ENCODE results near the gene GAS2L2. TPM values are rescaled to one million over a fixed set of nuclear protein-coding genes. Genes with fewer than 3 reads are reported as not detected.

The GAS2L2 gene
- total RNA-seq, 1 donor from 2014 or later: not detected

GRCh38 chr17:35764123-35764991 is 11.3 kb upstream of the GAS2L2 start:
- Histone ChIP-seq H3K9ac (no peak overlapping the region), H3F3A (ENCODE audit: low read depth) (peaks cover 29% of the 10 kb centered on the region), H3K79me2 (ENCODE audit: low read depth) (no peaks in the 10 kb centered on the region), H3K4me2 (peak overlapping the region; percentile 74), H3K27ac (no peak overlapping the region), H3K4me1 (peaks cover 19% of the 10 kb centered on the region), H3K4me3 (peak overlapping the region; percentile 48), H3K9me3 (ENCODE audit: low read depth) (no peaks in the 10 kb centered on the region), H3K36me3 (no peaks in the 10 kb centered on the region), H3K27me3 (no peaks in the 10 kb centered on the region), H2AFZ (replicated peaks) (peak overlapping the region; percentile 91), H4K20me1 (ENCODE audit: low read depth) (no peaks in the 10 kb centered on the region)
- Mint-ChIP-seq H3K27ac (no peak overlapping the region), H3K27me3 (ENCODE audit: insufficient read depth, low read depth) (peaks cover 3% of the 10 kb centered on the region), H3K36me3 (no peaks in the 10 kb centered on the region), H3K4me3 (peak overlapping the region; percentile 88), H3K9me3 (no peaks in the 10 kb centered on the region), H3K4me1 (peaks cover 26% of the 10 kb centered on the region)
- TF ChIP-seq EZH2 (IDR thresholded peaks at IDR 0.05) (peak; percentile 40), EZH2phosphoT487 (IDR thresholded peaks at IDR 0.05) (no peak)
- TF ChIP-seq, protein P1, sequence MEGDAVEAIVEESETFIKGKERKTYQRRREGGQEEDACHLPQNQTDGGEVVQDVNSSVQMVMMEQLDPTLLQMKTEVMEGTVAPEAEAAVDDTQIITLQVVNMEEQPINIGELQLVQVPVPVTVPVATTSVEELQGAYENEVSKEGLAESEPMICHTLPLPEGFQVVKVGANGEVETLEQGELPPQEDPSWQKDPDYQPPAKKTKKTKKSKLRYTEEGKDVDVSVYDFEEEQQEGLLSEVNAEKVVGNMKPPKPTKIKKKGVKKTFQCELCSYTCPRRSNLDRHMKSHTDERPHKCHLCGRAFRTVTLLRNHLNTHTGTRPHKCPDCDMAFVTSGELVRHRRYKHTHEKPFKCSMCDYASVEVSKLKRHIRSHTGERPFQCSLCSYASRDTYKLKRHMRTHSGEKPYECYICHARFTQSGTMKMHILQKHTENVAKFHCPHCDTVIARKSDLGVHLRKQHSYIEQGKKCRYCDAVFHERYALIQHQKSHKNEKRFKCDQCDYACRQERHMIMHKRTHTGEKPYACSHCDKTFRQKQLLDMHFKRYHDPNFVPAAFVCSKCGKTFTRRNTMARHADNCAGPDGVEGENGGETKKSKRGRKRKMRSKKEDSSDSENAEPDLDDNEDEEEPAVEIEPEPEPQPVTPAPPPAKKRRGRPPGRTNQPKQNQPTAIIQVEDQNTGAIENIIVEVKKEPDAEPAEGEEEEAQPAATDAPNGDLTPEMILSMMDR (IDR thresholded peaks at IDR 0.05): peak; percentile 73
- peak; percentile 96 for DNase-seq (ENCODE audit: low spot score)

GRCh38 chr17:35763767-35764122 is 10.7 kb upstream of the GAS2L2 start:
- no peak overlapping the region for H3K27ac ChIP-seq
- Mint-ChIP-seq H3K9me3 (no peaks in the 10 kb centered on the region), H3K36me3 (no peaks in the 10 kb centered on the region), H3K27ac (peak overlapping the region; percentile 84), H3K4me1 (peaks cover 26% of the 10 kb centered on the region), H3K27me3 (ENCODE audit: insufficient read depth, low read depth) (peaks cover 3% of the 10 kb centered on the region), H3K4me3 (peak overlapping the region; percentile 85)
- no peak overlapping the region for H2AFZ ChIP-seq (replicated peaks)
- peak overlapping the region; percentile 48 for H3K4me3 ChIP-seq
- no peak overlapping the region for H3K4me2 ChIP-seq
- H3K9me3 ChIP-seq (ENCODE audit: low read depth): no peaks in the 10 kb centered on the region
- peaks cover 29% of the 10 kb centered on the region for H3F3A ChIP-seq (ENCODE audit: low read depth)
- H3K4me1 ChIP-seq: peaks cover 19% of the 10 kb centered on the region
- H4K20me1 ChIP-seq (ENCODE audit: low read depth): no peaks in the 10 kb centered on the region
- no peaks in the 10 kb centered on the region for H3K79me2 ChIP-seq (ENCODE audit: low read depth)
- H3K9ac ChIP-seq: no peak overlapping the region
- DNase-seq (ENCODE audit: low spot score): no peak
- H3K36me3 ChIP-seq: no peaks in the 10 kb centered on the region
- H3K27me3 ChIP-seq: no peaks in the 10 kb centered on the region
- no peak for TF ChIP-seq EZH2phosphoT487 (IDR thresholded peaks at IDR 0.05)
- TF ChIP-seq, protein P1 (IDR thresholded peaks at IDR 0.05): no peak
- TF ChIP-seq EZH2 (IDR thresholded peaks at IDR 0.05): no peak

DNA sequence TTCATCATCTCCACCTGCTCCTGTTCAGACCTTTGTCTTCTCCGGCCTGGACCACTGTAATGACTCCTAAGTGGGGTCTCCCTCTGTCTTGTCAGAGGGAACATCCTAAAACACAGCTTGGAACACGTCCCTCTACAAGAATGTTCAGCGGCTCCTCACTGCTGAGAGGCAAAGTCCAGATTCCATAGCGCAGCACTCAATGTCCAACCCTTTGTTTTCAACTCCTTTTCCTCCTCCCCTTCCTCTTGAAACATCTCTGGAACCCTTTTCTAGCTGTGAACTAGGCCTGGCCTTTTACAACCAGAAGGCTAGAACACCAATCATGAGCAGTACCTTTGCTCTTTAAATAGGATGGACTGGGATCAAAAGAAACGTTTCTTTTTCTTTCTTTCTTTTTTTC is 8.6 kb upstream of the GAS2L2 start:
- Histone ChIP-seq H3K9ac (no peak overlapping the region), H3K27me3 (no peaks in the 10 kb centered on the region), H3K36me3 (no peaks in the 10 kb centered on the region), H2AFZ (replicated peaks) (no peak overlapping the region), H3K4me3 (no peak overlapping the region), H3K79me2 (ENCODE audit: low read depth) (no peaks in the 10 kb centered on the region), H3K4me2 (no peak overlapping the region), H3K27ac (no peak overlapping the region), H3K9me3 (ENCODE audit: low read depth) (no peaks in the 10 kb centered on the region), H3K4me1 (peaks cover 19% of the 10 kb centered on the region), H4K20me1 (ENCODE audit: low read depth) (no peaks in the 10 kb centered on the region), H3F3A (ENCODE audit: low read depth) (peaks cover 29% of the 10 kb centered on the region)
- no peak for DNase-seq (ENCODE audit: low spot score)
- Mint-ChIP-seq H3K27ac (no peak overlapping the region), H3K9me3 (no peaks in the 10 kb centered on the region), H3K36me3 (no peaks in the 10 kb centered on the region), H3K4me3 (no peak overlapping the region), H3K4me1 (peaks cover 22% of the 10 kb centered on the region), H3K27me3 (ENCODE audit: insufficient read depth, low read depth) (peaks cover 3% of the 10 kb centered on the region)
- TF ChIP-seq EZH2 (IDR thresholded peaks at IDR 0.05) (no peak), EZH2phosphoT487 (IDR thresholded peaks at IDR 0.05) (no peak)
- TF ChIP-seq, protein P1 (IDR thresholded peaks at IDR 0.05): no peak

Data from neural progenitor cell (in vitro differentiated cells).